ENCODE results near the gene PSMG2. TPM values are rescaled to one million over a fixed set of nuclear protein-coding genes. Genes with fewer than 3 reads are reported as not detected.

Gene PSMG2
- total RNA-seq, 1 donor from 2014 or later, result 61.5 TPM

GRCh38 chr18:12765586-12765985 lies 62.7 kb downstream of the PSMG2 start:
- no peak for DNase-seq (ENCODE audit: low spot score)

GRCh38 chr18:12766986-12767433 lies 64.2 kb downstream of the PSMG2 start:
- no peak for DNase-seq (ENCODE audit: low spot score)

- no peak for DNase-seq (ENCODE audit: low spot score)
Observed at GRCh38 chr18:12767580-12768155, 64.8 kb downstream of the PSMG2 start.

- no peak for DNase-seq (ENCODE audit: low spot score)
Observed at GRCh38 chr18:12768625-12769024, 65.8 kb downstream of the PSMG2 start.

- no peak for DNase-seq (ENCODE audit: low spot score)
Observed at GRCh38 chr18:12769136-12769535, 66.3 kb downstream of the PSMG2 start.

GRCh38 chr18:12769644-12770440 lies 67.0 kb downstream of the PSMG2 start:
- no peak for DNase-seq (ENCODE audit: low spot score)

GRCh38 chr18:12770469-12771219 lies 67.8 kb downstream of the PSMG2 start:
- DNase-seq (ENCODE audit: low spot score), result no peak

GRCh38 chr18:12772111-12772510 lies 69.3 kb downstream of the PSMG2 start:
- DNase-seq (ENCODE audit: low spot score), result no peak

- no peak for DNase-seq (ENCODE audit: low spot score)
Observed at GRCh38 chr18:12773369-12773768, 70.5 kb downstream of the PSMG2 start.

- DNase-seq (ENCODE audit: low spot score), result no peak
Observed at GRCh38 chr18:12774982-12775381, 72.1 kb downstream of the PSMG2 start.

Other genes with a start within 250 kb of the PSMG2 start
- 17.8 TPM for gene SPIRE1, start 44.9 kb upstream of the PSMG2 start, total RNA-seq
- gene CEP76, start 319 bp upstream of the PSMG2 start, total RNA-seq, result 3.7 TPM
- gene PTPN2, start 181.2 kb downstream of the PSMG2 start, total RNA-seq, result 31.0 TPM
- 25.5 TPM for gene SEH1L, start 245.0 kb downstream of the PSMG2 start, total RNA-seq

All from mucosa of gallbladder (tissue), 1 donor.